Heart left ventricle (tissue), 16 donors: ENCODE results near the gene ZNF789. TPM values are rescaled to one million over a fixed set of nuclear protein-coding genes. Genes with fewer than 3 reads are reported as not detected.

Source experiments
- ATAC-seq, 4 donors: fragments of 200-7000 bp; cut with Tn5 transposase; one replicate each; pipeline ENCODE4 v1.9.1; 2020 to 2022; ENCODE audit warnings: moderate library complexity in 4 of 4, mild to moderate bottlenecking in 3 of 4, moderate number of reproducible peaks in 1 of 4
- DNase-seq, 5 donors: peaks; one replicate each; pipeline ENCODE4 v3.0.0-alpha.2; 2020
- H3K27ac ChIP-seq, 12 donors: fragments of 200-600 bp; sonication (generic) in 4 of 12; one replicate each; pipeline versions ENCODE4 v1.5.0 to v1.8.0; 2016 to 2022; ENCODE audit warnings: mild to moderate bottlenecking in 2 of 12
- H3K27me3 ChIP-seq, 9 donors: fragments of 200-600 bp; sonication (generic) in 2 of 9; one replicate each; pipeline versions ENCODE4 v1.5.1 to v1.8.0; 2016 to 2022; ENCODE audit warnings: mild to moderate bottlenecking in 3 of 9
- H3K36me3 ChIP-seq, 9 donors: fragments of 200-600 bp; sonication (generic) in 2 of 9; one replicate each; pipeline versions ENCODE4 v1.5.0 to v1.8.0; 2018 to 2022; ENCODE audit warnings: mild to moderate bottlenecking in 2 of 9
- H3K4me1 ChIP-seq, 12 donors: fragments of 200-600 bp; sonication (generic) in 4 of 12; one replicate each; pipeline versions ENCODE4 v1.5.0 to v1.8.0; 2016 to 2022; ENCODE audit warnings: mild to moderate bottlenecking in 3 of 12
- H3K4me3 ChIP-seq, 12 donors: fragments of 200-600 bp; sonication (generic) in 4 of 12; one replicate each; pipeline versions ENCODE4 v1.5.0 to v1.8.0; 2017 to 2022; ENCODE audit warnings: mild to moderate bottlenecking in 9 of 12, moderate library complexity in 4 of 12
- H3K9me3 ChIP-seq, 12 donors: fragments of 200-600 bp; sonication (generic) in 4 of 12; one replicate each; pipeline versions ENCODE4 v1.5.0 to v1.8.0; 2016 to 2022; ENCODE audit warnings: mild to moderate bottlenecking in 1 of 12
- POLR2A ChIP-seq, 2 donors: fragments of 450-650 bp; IDR thresholded peaks; one replicate each; pipeline ENCODE4 v1.6.1; 2017; ENCODE audit warnings: antibody characterized with exemption in 2 of 2, mild to moderate bottlenecking in 2 of 2, moderate library complexity in 2 of 2
- WGBS, 4 donors: extraction: QIAGEN DNeasy Blood & Tissue Kit in 2 of 4; methylation state at CpG; one replicate each; pipeline versions ENCODE4 v1.1.5 to v1.1.7; 2013 to 2018; 5-methylcytosine and 5-hydroxymethylcytosine counted together
- intact Hi-C, 10 donors: fragments of 100-400 bp; cut with DNase I; formaldehyde crosslinking; loops; one replicate each; pipeline versions ENCODE4 v1.11.1 to v1.14.2; 2022
- polyA plus RNA-seq, 2 donors: library from polyadenylated mRNA; stranded (reverse); fragments of 200-250 nt; gene quantifications; one replicate each; pipeline ENCODE4 v1.2.3, GENCODE V29; 2013
- total RNA-seq, 9 donors: library from RNA; depleted of rRNA in 2 of 9; stranded (reverse); fragments of >200 nt in 2 of 9; fragmentation: NEBNext Ultra II Directional in 3 of 9; extraction: Animal tissue kit (Norgen Biotek cat#: 25700) in 3 of 9; gene quantifications; one replicate each; pipeline versions ENCODE4 v1.1.0 to v1.2.4, GENCODE V29; 2016 to 2023
- TF ChIP-seq, protein P1 (sequence below), 12 donors: fragments of 200-600 bp; sonication (generic) in 4 of 12; IDR thresholded peaks; one replicate each; pipeline versions ENCODE4 v1.5.0 to v1.8.0; 2018 to 2022; ENCODE audit warnings: antibody characterized with exemption in 12 of 12, mild to moderate bottlenecking in 5 of 12
- donor health status: ischemic (EF 13 %, LVEDD 7.1; RV severe dilation, severe dysfunction).
- donor health status: healthy with polysubstance abuse.
- donor health status: DM: no; HTN: yes; CAD: no.
- donor health status: DM: no; HTN: no; CAD: no.
- donor health status: ischemic (EF 25% LVEDD 6.9; RV normal size, moderate dysfunction).
- donor health status: ischemic (EF 25% LVEDD 5.7; RV mildly dilated, moderate dysfunction).
- donor health status: healthy.
- donor health status: DM: yes; HTN: yes; CAD: no.
- donor health status: ischemic (EF 35%, LVEDD 5.7; RV mildly dilated, moderate dysfunction).
- donor health status: nonischemic (EF 11% LVEDD 7.7; RV severe dilation, severe dysfunction).
- donor health status: DM: yes; HTN: yes; CAD: no.
- donor health status: PGD.
- donor health status: ischemic (EF 29% LVEDD 5.4; RV normal size, mild dysfunction).
- donor health status: nonischemic (EF 23%, LVEDD 6.1; RV moderate dilation, normal function).

ZNF789 gene
- total and polyA plus RNA-seq, 11 donors, result 2.1 to 5.2 (median 3.3) TPM

DNA sequence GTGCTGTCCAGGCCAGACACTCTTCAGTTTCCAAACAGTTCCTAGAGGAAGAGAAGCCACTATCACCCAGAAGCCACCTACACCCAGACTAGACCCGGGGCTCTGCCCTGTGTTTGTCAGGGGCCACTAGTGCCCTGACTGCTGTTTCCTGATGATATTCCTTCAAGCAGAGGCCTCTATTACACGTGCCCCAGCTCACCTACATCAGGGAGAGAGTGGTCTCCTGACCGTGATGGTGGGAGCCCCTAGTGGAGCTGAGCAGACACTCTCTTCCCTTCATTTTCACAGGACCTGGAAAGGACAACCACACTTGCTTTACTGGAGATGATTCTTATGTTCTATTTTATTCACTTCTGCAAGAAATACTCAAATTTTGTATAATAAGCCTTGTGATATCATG is 18.2 kb downstream of the ZNF789 start:
- intact Hi-C loops, result loop anchor here in 1 of 10 donors (10.0 kb wide), 1 partner anchor 124 kb away; the partner anchor contains the start of gene ZSCAN25
- Histone ChIP-seq H3K4me3 (no peak overlapping the region), H3K27me3 (no peaks in the 10 kb centered on the region), H3K36me3 (peaks cover 17 to 61% (median 45%) of the 10 kb centered on the region in 9 donors), H3K9me3 (peaks cover 0 to 46% (median 18%) of the 10 kb centered on the region in 12 donors), H3K4me1 (no peaks in the 10 kb centered on the region), H3K27ac (no peak overlapping the region)
- ATAC-seq, result no peak
- 55 to 73% (median 70%) methylated on average over 3 of the region's 3 CpGs for whole genome bisulfite sequencing, 4 donors
- DNase-seq, result no peak
- TF ChIP-seq POLR2A (IDR thresholded peaks at IDR 0.05), result no peak
- TF ChIP-seq, protein P1, sequence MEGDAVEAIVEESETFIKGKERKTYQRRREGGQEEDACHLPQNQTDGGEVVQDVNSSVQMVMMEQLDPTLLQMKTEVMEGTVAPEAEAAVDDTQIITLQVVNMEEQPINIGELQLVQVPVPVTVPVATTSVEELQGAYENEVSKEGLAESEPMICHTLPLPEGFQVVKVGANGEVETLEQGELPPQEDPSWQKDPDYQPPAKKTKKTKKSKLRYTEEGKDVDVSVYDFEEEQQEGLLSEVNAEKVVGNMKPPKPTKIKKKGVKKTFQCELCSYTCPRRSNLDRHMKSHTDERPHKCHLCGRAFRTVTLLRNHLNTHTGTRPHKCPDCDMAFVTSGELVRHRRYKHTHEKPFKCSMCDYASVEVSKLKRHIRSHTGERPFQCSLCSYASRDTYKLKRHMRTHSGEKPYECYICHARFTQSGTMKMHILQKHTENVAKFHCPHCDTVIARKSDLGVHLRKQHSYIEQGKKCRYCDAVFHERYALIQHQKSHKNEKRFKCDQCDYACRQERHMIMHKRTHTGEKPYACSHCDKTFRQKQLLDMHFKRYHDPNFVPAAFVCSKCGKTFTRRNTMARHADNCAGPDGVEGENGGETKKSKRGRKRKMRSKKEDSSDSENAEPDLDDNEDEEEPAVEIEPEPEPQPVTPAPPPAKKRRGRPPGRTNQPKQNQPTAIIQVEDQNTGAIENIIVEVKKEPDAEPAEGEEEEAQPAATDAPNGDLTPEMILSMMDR (IDR thresholded peaks at IDR 0.05), result no peak

DNA sequence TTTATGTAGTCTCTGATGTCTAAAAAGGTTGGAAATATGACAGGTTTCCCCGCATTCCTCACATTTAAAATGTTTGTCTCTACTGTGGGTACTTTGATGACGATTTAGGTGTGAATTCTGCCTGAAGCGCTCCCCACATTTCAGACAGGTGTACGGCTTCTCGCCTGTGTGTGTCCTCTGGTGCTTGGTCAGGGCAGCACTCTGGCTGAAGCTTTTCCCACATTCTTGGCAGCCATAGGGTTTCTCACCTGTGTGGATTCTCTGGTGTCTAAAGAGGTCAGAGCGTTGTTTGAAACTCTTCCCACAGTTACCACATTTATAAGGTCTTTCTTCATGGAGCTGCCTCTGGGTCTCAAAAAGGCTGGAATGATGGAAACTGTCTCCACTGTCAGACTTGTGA is 21.1 kb downstream of the ZNF789 start:
- intact Hi-C loops, result loop anchor here in 1 of 10 donors (10.0 kb wide), 1 partner anchor 121 kb away; the partner anchor contains the start of gene ZSCAN25
- Histone ChIP-seq H3K4me3 (no peak overlapping the region), H3K36me3 (peaks cover 17 to 77% (median 65%) of the 10 kb centered on the region in 9 donors), H3K27me3 (no peaks in the 10 kb centered on the region), H3K27ac (no peak overlapping the region), H3K4me1 (peaks cover 8 to 18% (median 16%) of the 10 kb centered on the region in 12 donors), H3K9me3 (peaks cover 0 to 46% (median 18%) of the 10 kb centered on the region in 12 donors)
- whole genome bisulfite sequencing, 4 donors, result 98 to 99% (median 99%) methylated on average over 6 of the region's 6 CpGs
- ATAC-seq (no peak), DNase-seq (no peak)
- TF ChIP-seq, protein P1 (IDR thresholded peaks at IDR 0.05), result no peak
- TF ChIP-seq POLR2A (IDR thresholded peaks at IDR 0.05), result no peak

DNA sequence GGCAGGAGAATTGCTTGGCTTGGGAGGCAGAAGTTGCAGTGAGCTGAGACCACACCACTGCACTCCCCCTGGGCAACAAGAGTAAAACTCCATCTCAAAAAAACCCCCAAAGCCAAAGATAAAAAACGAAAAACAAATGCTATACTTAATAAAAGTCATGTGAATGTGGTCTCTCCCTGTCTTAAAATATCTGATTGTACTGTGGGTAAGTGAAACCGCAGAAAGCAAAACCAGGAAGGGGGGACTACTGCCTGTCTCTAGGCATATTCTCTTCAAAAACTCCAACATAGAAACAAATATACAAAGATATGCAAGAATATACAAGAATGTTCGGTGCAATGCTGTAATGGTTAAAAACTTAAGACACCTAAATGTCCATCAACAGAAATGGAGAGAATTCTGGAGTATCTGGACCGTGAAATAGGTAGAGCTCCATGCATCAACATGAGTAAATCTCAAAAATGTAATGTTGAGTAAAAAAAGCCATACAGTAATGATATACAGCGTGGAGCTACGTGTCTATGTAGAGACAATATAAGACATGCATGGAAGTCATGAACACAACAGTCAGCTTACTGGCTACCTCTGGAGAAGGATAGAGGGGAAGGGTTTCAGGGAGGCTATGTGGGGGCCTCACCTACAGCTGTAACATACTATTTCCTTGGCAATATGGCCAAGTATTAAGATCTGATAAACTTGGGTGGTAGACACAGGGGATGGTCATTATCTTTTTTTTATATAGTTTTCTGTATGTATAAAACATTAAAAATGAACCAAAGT is 25.3 kb downstream of the ZNF789 start:
- 75 to 83% (median 81%) methylated on average over 6 of the region's 6 CpGs for WGBS, 4 donors
- H3K4me1 ChIP-seq, result peaks cover 12 to 31% (median 25%) of the 10 kb centered on the region in 12 donors
- H3K4me3 ChIP-seq, result peak overlapping the region in 10 of 12 donors; percentile 61 to 99 (median 82)
- H3K9me3 ChIP-seq, result peaks cover 0 to 27% (median 18%) of the 10 kb centered on the region in 12 donors
- DNase-seq, result no peak
- no peak overlapping the region for H3K27ac ChIP-seq
- ATAC-seq, result no peak
- no peak for TF ChIP-seq POLR2A (IDR thresholded peaks at IDR 0.05)
- TF ChIP-seq, protein P1 (IDR thresholded peaks at IDR 0.05), result no peak
- intact Hi-C loops, result loop anchor here in 1 of 10 donors (10.0 kb wide), 1 partner anchor 117 kb away; the partner anchor contains the start of gene ZSCAN25
- peaks cover 17 to 59% (median 49%) of the 10 kb centered on the region in 9 donors for H3K36me3 ChIP-seq
- no peaks in the 10 kb centered on the region for H3K27me3 ChIP-seq

DNA sequence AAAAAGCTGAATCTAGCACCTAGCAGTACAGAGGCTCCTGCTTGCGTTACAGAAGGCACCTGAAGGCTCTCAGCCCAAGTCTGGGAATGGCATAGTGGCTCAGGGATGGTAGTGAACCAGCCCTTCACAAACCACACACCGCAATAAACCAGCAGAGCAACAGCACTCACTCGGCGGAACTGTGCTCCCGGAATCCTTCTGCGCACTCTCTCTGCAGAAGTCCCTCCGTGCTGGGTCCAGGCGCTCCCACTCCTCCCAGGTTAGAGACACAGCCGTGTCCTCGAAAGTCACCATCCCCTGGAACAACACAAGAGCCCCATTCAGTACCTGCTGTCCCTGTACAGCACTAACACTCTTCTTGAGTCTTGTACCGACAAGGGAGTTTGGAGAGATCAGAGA is 25.9 kb downstream of the ZNF789 start:
- ATAC-seq (no peak), DNase-seq (no peak)
- H3K9me3 ChIP-seq, result peaks cover 0 to 22% (median 14%) of the 10 kb centered on the region in 12 donors
- TF ChIP-seq, protein P1 (IDR thresholded peaks at IDR 0.05), result no peak
- no peak for TF ChIP-seq POLR2A (IDR thresholded peaks at IDR 0.05)
- H3K4me3 ChIP-seq, result peak overlapping the region; percentile 61 to 99 (median 82)
- peaks cover 12 to 53% (median 43%) of the 10 kb centered on the region in 9 donors for H3K36me3 ChIP-seq
- intact Hi-C loops, result loop anchor here in 1 of 10 donors (10.0 kb wide), 1 partner anchor 116 kb away; the partner anchor contains the start of gene ZSCAN25
- H3K27ac ChIP-seq, result peak overlapping the region in 2 of 12 donors; percentile 88 to 98
- H3K4me1 ChIP-seq, result peaks cover 12 to 31% (median 25%) of the 10 kb centered on the region in 12 donors
- WGBS, 4 donors, result 66 to 75% (median 67%) methylated on average over 8 to 11 of the region's 11 CpGs
- no peaks in the 10 kb centered on the region for H3K27me3 ChIP-seq
